ENCODE results near the gene KSR2.
A peak's percentile ranks its signal among the peaks of the same experiment; 100 is the strongest.

Gene KSR2

DNA sequence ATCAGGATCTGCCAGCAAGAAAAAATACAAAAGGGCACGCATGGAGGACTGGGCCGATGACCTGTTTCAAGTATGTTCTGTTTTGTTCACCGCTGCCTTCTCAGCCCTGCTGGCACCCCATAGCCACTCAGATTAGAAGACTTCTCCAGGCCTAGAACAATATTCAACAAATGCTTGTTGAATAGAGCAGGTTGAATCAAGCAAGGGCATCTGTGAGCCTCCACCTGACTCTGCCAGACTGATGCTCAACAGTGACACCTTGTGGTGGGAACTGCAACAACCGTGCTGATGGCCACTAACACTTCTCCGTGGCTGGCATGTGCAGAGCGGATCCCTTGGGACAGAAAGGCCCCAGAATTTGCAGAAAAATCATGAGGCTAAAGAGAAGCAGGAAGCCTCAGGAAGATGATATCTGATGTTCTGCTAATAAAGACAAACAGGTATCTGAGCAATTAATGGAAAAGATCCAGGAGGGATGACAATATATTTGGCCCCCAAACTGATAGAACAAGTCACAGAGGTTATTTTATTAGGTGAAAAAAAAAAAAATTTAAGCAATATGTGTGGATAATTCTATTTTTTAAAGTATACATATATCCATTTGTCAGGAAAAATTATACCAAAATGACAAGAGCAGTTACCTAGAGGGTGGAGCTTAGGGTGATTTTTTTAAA, 114.3 kb downstream of the KSR2 start:
- peak; percentile 66 for DNase-seq

DNA sequence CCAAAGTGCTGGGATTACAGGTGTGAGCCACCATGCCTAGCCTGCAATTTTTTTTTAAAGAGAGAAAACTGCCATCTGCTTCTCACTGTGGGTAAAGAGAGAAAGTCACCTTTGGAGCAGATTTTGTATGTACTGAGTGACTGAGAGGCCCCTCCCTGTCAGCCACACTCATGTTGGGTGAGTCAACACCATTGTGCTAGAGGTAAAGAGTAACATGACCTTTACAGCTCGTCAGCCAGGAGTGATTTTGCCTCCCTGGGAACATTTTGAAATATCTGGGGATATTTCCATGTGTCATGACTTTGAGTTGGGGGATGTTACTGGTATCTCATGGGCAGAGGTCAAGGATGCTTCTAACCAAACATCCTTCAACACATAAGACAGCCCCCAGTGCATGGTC, 115.2 kb downstream of the KSR2 start:
- DNase-seq, result no peak

DNA sequence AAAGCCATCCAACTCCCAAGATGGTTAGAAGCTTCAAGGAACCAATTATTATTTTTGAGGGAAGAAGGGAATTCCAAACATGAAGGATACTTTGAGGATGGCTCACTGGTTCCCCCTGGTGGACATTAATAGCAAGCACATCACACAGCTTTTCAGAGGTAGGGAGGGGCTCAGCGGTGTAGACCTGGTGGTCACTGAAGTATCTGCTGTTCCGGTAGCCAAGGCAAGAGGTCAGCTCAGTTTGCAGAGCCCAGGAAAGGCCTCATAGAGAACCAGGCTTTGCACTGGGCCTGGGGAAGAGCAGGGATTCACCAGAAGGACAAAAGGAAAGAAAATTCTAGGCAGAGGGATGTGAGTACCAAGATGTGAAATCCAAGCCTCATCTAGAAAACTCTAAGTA, 118.7 kb downstream of the KSR2 start:
- DNase-seq, result peak; percentile 57

DNA sequence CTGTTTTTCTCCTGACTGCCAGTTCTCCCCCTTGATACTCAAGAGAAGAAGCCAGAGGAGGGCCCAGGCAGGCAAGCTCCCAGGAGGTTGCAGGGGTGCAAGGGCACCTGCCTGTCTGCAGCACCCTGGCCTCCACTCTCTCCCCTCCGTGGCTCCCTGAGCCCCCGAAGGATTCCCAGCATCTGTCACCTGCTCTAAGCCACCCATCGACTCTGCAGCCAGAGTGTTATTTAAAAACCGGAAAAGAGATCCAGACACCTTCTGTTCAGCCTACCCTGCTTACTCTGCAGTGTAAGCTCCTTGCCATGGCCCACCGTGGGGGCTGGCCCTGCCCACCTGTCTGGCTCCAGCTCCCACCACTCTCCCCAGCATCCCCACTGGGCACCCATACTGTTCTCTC, 121.4 kb downstream of the KSR2 start:
- DNase-seq, result no peak

DNA sequence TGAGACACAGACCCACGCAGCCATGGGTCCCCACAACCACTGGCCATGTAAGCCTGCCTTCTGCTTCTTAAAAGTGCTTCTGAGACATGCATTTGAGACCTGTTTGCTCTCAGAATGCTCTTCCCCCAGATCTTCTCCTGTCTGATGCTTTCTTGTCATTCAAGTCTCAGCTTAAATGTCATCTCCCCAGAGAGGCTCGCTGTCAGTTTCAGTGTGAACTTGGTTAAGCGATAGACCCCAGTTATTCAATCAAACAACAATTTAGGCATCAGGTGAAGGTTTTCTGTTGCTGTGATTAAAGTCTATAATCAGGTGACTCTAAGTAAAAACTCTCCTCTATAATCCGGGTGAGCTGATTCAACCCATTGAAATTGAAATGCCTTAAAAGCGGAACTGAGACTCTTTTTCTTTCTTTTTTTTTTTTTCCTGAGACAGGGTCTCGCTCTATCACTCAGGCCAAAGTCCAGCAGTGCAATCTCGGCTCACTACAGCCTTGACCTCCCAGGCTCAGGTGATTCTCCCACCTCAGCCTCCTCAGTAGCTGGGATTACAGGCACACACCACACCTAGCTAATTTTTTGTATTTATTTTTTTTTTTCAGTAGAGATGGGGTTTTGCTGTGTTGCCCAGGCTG, 123.4 kb downstream of the KSR2 start:
- no peak for DNase-seq

DNA sequence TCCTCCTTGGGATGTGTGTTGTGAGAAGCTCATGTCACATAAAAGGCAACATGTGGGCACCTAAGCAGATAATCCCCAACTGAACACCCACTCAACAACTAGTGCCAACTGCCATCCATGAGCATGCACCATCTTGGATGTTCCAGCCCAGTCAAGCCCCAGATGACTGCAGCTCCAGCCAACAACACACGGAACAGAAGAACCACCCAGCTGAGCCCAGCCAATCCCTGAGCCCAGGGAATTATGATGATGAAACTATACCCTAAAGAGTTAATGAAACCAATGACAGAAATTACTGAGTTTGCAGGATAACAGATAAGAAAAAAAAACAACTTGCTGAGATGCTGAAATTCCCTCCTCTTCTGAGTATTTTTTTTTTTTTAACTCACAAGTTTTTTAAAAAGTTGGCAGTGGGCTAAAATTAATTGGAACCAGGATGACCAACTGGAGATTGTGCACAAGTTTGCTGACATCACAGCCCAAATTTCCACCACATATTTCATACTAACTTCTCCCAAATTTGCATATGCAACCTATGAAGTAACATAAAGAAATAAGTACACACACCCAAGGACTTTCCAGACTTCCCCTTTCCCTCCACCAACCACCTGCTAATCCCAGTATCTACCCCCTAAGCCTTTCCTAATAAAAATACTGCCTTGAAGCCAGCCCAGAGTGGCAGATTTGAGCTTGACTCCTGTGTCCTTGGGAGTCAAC, 124.5 kb downstream of the KSR2 start:
- DNase-seq, result no peak

DNA sequence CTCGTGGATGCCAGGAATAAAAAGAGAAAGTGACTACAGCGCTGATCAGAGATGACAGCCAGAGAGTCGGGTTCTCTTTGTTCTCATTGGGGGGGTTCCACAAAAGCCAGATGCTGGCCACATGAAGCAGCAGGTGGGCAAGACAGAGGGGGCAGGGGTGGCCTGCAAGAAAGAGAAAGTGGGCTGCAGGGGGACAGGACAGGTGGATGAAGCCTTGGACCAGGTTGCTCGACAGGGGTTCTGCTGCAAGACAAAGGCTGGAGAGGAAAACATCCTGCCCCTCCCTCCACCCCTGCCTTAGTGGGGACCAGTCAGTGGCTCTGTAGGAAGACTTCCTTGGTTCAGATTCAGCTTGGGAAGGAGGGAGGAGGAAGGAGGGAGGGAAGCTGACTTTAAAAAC, 126.2 kb downstream of the KSR2 start:
- no peak for DNase-seq

DNA sequence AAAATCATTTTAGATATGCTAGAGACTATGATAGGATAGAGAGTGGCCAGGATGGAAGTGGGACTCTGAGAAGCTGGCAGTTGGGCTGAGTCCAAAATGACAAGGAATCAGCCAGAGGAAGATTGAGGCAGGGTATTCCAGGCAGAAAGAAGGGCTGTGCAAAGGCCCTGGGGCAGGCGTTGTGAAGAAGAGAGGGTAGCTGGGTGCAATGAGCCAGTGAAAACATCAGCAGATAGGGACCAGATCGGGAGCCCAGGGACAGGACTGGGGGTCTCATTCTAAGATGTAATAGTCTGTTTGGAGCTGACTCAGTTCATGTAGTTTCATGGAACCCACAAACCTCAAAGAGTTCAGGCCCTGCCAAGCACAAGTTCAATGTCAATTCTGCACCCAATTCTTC, 126.6 kb downstream of the KSR2 start:
- DNase-seq, result no peak

DNA sequence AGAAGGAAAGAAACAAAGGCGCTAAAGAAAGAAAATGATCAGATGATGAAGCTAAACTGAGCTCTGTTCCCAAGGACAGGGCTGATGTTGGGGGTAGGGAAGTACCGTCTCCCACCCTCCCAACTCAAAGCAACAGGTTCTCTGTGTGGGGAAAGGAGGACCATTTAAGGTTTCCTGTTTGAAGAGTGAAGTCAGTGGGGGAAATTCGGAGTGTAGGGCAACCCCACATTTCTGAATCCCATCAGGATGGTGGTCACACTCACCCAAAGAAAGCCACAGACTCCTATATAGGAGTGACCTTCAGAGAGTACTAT, 131.1 kb downstream of the KSR2 start:
- no peak for DNase-seq

DNA sequence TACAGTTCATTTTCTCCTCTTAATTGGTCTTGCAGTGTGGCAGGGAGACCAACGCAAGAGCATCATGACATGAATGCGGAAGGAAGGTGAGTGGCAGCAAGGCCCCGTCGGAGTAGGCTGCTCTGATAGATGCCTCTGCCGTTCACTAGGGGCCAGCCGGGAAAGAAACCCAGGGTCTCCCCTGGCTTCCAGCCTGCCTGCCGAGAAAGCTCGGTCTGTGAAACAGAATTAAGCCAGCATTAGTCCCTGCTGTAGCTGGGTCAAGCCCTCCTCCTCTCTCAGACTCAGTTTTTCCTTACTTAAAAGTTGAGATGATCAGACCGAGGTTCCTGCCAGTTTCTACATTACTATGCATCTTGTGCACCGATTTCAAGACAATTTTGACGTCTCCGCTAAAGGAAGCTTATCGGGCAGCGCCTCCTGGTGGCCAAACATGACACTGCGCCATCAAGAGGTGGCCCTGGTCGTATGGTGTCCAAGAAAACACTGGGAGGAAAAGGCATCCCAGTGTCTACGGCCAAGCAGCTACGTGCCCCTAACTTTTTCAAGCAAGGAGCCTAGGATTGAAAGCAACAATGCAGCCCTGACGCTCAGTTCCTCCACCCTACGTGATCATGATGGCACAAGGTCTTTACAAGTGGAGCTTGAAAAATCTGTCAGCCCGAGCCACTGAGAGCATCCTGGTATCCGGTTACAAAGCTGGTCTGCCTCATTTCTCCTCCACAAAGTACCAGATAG, 131.6 kb downstream of the KSR2 start:
- DNase-seq, result peak; percentile 82

DNA sequence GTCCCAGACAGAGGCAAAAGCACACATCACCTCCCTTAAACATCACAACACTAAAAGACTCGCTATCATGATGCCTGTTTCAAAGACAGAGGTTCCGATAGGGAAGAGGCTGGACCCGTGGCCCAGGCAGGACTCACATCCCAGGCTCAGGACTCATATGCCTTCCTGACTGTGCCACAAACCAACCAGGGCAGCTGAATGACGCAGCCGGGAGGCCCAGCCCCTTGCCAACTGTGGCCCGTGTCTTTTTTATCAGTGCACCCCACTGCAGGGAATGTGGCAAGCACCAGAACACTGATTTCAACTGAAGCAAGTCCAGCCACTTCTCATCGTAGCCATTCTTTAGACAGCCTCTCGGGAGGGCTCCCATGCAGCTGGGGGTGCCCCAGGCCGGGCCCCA, 132.3 kb downstream of the KSR2 start:
- no peak for DNase-seq

DNA sequence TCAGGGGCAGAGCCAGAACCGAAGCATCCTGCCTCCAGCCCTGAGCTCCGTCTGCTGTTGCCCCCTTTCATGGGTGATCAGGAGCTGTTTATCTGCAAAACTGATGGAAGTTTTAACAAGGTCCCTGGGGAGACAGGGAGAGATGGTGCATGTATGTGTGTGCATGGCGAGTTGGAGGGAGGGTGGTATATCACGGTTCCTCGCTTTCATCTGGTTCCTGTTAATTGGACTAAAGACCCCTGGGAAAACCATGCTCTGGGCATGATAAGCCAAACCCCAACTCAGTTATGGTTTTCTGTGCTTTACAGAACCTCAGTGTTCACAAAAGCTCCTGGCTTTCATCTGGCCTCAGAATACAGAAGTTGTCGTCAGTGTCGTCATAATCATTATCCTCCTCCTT, 133.6 kb downstream of the KSR2 start:
- DNase-seq, result no peak

DNA sequence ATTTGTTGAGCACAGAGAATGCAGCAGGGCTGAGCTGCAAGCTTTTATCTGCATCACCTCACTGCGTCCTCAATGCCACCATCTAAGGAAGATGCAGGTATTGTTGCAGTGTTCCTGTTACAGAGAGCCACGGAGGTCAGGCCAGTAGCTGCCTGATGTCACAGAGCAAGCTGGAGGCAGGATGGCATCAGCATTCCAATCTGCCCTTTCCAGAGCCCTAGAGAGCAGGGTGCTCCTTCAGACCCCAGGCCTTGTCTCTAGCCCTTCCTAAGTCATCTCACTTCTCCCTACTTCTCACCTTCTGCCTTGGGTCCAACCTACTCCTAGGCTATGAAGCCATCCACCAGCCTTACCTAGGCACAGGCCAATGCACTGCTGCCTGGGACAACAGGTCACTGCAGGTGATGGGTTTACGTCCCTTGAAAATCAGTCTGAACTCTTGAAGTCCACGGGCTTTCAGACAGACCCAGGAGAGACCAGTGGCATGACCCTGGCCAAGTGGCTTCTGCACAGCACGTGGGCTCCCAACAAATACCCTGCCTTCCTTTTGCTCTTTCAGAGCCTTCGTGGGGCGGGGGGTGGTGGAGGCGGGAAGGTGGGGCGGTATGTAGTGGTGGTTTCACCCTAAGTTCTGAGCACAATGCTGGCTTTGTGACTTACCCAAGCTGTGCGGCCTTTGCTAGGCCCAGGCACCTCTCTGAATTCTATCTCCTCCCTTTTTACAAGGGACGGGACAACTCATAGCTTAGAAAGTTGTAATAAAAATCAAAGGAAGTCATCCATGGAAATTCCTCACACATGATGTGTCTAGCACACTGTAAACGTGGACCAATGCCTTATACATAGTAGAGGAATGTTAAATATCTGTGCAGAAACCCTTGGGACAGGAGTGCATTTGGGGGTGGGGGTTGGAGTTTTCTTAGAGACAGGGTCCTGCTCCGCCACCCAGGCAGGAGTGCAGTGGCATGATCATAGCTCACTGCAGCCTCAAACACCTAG, 136.0 kb downstream of the KSR2 start:
- DNase-seq, result no peak

DNA sequence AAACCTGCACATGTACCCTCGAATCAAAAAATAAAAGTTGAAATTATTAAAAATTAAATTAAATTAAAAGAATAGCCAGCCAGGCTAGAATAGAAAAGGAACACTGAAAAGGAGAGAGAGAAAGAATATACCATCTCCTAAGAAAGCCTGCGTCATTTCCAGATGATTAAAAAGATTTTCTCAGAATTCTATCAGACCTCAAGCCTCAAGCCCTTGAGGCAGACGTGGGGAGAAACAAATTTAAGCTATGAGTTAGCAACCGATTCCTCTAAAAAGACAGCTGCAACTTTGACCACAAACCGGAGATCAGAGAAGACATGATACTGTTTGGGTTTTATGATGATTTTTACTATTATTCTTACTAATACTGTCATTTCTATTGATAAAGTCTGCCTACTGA, 138.3 kb downstream of the KSR2 start:
- DNase-seq, result no peak

DNA sequence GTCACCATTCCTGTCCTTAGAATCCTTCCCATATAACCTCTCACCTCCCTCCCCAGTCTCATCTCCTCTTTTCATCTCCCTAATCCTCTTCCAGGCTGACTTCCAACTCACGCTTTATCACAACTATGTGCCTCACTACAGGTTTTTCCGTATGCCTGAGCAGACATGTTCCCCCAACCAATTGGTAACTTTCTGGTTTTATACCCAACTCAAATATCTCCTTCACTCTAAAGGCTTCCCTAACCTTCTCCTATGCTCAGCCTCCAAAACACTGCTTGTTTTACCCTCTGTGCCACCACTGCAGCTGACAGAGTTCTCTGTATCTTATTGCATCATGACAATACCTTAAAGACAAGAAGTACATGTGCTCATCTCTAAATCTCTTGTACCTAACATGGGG, 139.7 kb downstream of the KSR2 start:
- no peak for DNase-seq

DNA sequence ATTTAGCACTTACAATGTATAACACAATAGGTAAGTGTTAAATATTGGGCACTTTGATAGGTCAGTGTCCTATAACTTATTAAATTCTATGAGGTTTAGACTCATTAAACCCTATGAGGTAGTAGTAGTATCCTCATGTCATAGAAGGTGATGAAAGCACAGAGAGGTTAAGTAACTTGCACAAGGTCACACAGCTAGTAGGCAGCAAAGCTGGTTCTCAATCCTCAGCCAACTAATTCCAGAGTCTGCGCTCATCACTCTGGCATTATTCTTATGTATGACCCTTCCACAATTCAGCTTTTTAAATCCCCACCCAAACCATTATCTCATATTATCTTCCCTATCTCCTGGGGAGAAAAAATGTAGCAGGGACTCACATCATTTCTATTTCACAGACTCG, 141.1 kb downstream of the KSR2 start:
- DNase-seq, result no peak

DNA sequence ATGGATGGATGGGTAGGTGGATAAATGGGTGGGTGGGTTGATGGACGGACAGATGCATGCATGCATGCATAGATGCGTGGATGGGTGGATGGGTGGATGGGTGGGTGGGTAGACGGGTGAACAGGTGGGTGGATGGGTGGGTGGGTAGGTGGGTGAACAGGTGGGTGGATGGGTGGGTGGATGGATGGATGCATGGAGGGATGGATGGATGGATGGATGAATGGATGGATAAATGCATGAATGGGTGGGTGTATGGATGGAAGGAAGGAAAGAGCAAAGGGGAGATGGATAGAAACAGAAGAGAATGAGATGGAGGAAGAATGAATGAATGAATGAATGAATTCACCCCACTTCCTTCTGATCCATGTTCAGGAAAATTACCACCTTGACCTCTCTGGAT, 143.0 kb downstream of the KSR2 start:
- DNase-seq, result no peak

DNA sequence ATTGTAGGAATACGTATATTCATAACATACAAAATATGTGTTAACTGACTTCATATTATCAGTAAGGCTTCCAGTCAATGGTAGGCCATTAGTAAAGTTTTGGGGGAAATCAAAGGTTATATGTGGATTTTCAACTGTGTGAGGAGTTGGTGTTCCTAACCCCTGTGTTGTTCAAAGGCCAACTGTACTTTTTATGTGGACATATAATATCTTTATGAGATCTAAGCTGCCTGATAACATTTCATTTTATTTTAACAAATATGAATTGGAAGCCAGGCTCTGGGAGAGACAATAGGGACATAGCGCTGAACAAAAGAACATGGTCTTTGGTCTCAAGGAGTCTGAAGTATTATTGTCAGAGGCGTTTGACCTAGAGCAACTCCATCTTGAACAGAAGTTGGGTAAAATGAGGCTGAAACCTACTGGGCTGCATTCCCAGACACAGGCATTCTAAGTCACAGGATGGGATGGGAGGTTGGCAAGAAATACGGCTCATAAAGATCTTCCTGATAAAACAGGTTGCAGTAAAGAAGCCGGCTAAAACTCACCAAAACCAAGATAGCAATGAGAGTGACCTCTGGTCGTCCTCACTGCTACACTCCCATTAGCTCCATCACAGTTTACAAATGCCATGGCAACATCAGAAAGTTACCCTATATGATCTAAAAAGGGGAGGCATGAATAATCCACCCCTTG, 147.2 kb downstream of the KSR2 start:
- DNase-seq, result no peak

DNA sequence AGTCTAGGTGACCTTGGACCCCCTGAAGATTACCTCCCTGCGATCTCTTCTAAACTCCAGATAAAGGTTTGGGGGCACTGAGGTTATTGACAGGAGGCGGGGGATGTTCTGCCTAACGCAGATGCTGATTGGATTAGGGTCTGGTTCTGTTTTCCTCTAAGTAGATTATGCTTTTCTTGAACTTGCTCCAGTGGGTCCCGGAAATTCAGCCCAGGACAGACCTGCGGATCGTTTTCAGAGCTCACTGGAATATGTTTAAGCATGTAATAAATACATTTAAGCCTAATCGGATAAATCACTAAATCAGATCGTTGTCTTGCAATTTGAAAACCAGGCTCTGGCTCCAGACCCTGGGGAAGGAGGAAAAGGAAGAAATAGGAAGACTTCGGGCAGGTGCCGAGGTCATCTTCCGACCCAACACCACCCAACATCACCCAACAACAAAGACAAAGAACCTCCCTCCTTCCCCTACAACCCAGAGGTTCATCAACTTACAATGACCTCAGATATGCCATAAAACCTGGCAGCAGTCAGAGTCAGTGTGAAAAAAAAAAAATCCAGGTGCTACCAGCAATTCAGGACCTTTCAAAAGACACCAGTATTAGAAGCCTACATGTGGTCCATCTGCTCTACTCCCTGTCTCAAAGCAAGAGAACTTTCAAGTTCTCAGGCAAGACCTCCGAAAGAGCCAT, 148.4 kb downstream of the KSR2 start:
- no peak for DNase-seq

DNA sequence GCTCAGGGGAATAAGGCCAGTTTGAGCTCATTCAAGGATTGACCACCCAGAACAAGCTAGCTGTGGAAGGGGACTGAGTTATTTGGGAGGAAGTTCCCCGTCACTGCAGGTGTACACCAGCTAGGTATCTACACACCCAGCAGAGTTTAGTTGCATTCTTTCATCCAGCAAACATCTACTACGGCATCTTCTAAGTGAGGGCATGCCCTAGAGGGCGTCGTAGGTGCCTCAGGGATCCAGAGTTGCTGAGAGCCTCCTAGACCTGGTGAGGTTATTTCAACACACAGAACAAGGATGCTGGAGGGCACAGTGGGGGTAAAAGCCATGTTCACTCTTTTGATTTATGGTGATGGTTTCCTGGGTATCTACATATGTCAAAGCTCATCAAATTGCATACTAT, 149.6 kb downstream of the KSR2 start:
- DNase-seq, result no peak

DNA sequence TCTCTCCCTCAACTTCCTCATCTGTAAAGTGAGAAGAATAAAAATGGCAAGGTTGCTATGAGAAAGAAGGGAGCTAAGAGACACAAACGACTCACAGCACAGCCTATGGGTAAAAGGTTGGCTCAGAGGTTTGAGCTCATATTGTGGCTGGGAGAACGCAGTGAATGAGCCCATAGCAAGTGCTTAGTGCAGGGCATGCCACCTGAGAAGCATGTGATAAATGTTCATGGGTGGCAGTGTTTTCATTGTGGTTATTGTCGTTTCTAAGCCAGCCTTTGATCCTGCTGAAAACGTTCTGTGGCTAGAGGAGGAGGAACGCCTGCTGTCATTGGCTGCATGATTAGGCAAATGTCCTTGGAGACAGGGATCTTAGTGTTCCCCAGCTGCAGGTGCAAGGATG, 150.4 kb downstream of the KSR2 start:
- DNase-seq, result no peak
